ENCODE data around the gene ADORA2A. TPM values are rescaled to one million over a fixed set of nuclear protein-coding genes. Genes with fewer than 3 reads are reported as not detected.
A peak's percentile ranks its signal among the peaks of the same experiment; 100 is the strongest.

ADORA2A gene
- total and polyA plus RNA-seq, 2 donors (not counting 1 experiment from before 2014, with no cell fraction given) = 0.78 to 1.5 TPM

- no peak for TF ChIP-seq EZH2 (IDR thresholded peaks at IDR 0.05; ENCODE audit: low read length, missing control alignments)
- DNase-seq (ENCODE audit: low read depth in 2 of 2) = no peak
- Histone ChIP-seq H2AFZ (ENCODE audit: low read length) (no peak overlapping the region), H4K20me1 (ENCODE audit: control insufficient read depth, extremely low read depth, insufficient read depth, low read length) (no peaks in the 10 kb centered on the region), H3K9ac (ENCODE audit: insufficient read depth, low read length) (no peak overlapping the region), H3K4me3 (replicated peaks in 1 of 4; ENCODE audit: control extremely low read depth in 1 of 4, insufficient read depth in 1 of 4, low read depth in 3 of 4, low read length in 4 of 4) (no peak overlapping the region), H3K27me3 (ENCODE audit: control insufficient read depth, insufficient read depth, low read length) (no peaks in the 10 kb centered on the region), H3K79me2 (ENCODE audit: control insufficient read depth, insufficient read depth, low read length) (no peaks in the 10 kb centered on the region), H3K4me2 (ENCODE audit: extremely low read depth, insufficient read depth, low read length) (no peak overlapping the region), H3K4me1 (ENCODE audit: control insufficient read depth, extremely low read depth, insufficient read depth, low read length) (peaks cover 10% of the 10 kb centered on the region), H3K36me3 (ENCODE audit: control insufficient read depth, insufficient read depth, low read length) (no peaks in the 10 kb centered on the region), H3K27ac (ENCODE audit: insufficient read depth, low read length) (no peak overlapping the region), H3K9me3 (ENCODE audit: control insufficient read depth, insufficient read depth, low read depth, low read length) (no peaks in the 10 kb centered on the region)
Measured at GRCh38 chr22:24473284-24473683, 45.9 kb downstream of the ADORA2A start.

DNA sequence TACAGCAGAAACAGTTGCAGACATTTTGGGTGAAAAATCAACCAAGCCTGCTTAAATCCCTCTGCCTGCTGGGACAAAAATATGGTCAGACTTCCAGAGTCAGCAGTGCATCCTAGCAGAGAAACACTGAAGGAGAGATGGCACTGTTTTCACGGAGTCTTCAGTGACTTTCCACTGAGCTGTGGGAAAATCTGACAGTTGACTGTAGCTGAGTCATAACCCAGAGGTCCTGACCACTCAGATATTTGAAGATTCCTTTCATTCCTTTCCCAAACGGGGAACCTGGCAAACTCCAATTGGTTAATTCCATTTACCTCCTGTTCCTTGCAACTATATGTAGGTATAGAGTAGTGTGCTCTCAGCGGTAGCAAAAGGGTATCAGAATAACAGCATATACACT, 46.8 kb downstream of the ADORA2A start:
- H3K36me3 ChIP-seq (ENCODE audit: control insufficient read depth, insufficient read depth, low read length) = no peaks in the 10 kb centered on the region
- no peaks in the 10 kb centered on the region for H3K9me3 ChIP-seq (ENCODE audit: control insufficient read depth, insufficient read depth, low read depth, low read length)
- H3K79me2 ChIP-seq (ENCODE audit: control insufficient read depth, insufficient read depth, low read length) = no peaks in the 10 kb centered on the region
- H3K27me3 ChIP-seq (ENCODE audit: control insufficient read depth, insufficient read depth, low read length) = no peaks in the 10 kb centered on the region
- peaks cover 10% of the 10 kb centered on the region for H3K4me1 ChIP-seq (ENCODE audit: control insufficient read depth, extremely low read depth, insufficient read depth, low read length)
- H4K20me1 ChIP-seq (ENCODE audit: control insufficient read depth, extremely low read depth, insufficient read depth, low read length) = no peaks in the 10 kb centered on the region
- H3K9ac ChIP-seq (ENCODE audit: insufficient read depth, low read length) = no peak overlapping the region
- no peak overlapping the region for H3K4me3 ChIP-seq (replicated peaks in 1 of 4; ENCODE audit: control extremely low read depth in 1 of 4, insufficient read depth in 1 of 4, low read depth in 3 of 4, low read length in 4 of 4)
- no peak for TF ChIP-seq CTCF (conservative IDR thresholded peaks at IDR 0.05 in 1 of 2, IDR thresholded peaks at IDR 0.05 in 1 of 2; ENCODE audit: low read depth in 1 of 2, low read length in 2 of 2)
- no peak for TF ChIP-seq EZH2 (IDR thresholded peaks at IDR 0.05; ENCODE audit: low read length, missing control alignments)
- H3K27ac ChIP-seq (ENCODE audit: insufficient read depth, low read length) = peak overlapping the region; percentile 42
- peak overlapping the region; percentile 0 for H3K4me2 ChIP-seq (ENCODE audit: extremely low read depth, insufficient read depth, low read length)
- no peak overlapping the region for H2AFZ ChIP-seq (ENCODE audit: low read length)
- DNase-seq (ENCODE audit: low read depth in 2 of 2) = peak; percentile 68 to 96

DNA sequence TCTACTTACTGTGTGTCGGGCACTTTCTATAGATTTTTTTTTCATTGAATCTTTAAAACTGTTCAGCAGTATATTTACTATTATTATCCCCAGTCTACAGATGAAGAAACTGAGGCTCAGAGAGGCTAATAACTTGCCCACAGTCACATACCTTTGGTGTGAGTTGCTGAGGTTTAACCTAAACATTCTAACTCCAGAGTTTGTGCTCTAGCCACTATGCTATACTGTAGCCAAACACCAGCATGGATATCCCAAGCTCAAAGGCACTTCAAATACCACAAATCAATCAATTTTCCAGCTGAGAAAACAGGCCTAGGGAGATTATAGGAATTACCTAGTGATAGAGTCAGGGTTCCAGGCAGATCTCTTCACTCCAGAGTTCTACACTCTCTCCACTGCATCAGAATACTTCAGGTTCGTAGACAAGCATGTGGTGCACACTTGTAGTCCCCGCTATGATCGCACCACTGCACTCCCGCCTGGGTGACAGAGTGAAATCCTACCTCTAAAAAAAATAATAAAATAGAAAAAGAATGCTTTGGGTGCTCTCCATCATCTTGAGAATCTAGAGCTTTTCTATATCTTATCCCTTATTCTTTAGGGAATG, 47.4 kb downstream of the ADORA2A start:
- Histone ChIP-seq H3K4me2 (ENCODE audit: extremely low read depth, insufficient read depth, low read length) (no peak overlapping the region), H2AFZ (ENCODE audit: low read length) (no peak overlapping the region), H3K9ac (ENCODE audit: insufficient read depth, low read length) (no peak overlapping the region), H4K20me1 (ENCODE audit: control insufficient read depth, extremely low read depth, insufficient read depth, low read length) (no peaks in the 10 kb centered on the region), H3K36me3 (ENCODE audit: control insufficient read depth, insufficient read depth, low read length) (no peaks in the 10 kb centered on the region), H3K27me3 (ENCODE audit: control insufficient read depth, insufficient read depth, low read length) (no peaks in the 10 kb centered on the region), H3K4me1 (ENCODE audit: control insufficient read depth, extremely low read depth, insufficient read depth, low read length) (peaks cover 10% of the 10 kb centered on the region), H3K79me2 (ENCODE audit: control insufficient read depth, insufficient read depth, low read length) (no peaks in the 10 kb centered on the region), H3K9me3 (ENCODE audit: control insufficient read depth, insufficient read depth, low read depth, low read length) (no peaks in the 10 kb centered on the region), H3K4me3 (replicated peaks in 1 of 4; ENCODE audit: control extremely low read depth in 1 of 4, insufficient read depth in 1 of 4, low read depth in 3 of 4, low read length in 4 of 4) (no peak overlapping the region), H3K27ac (ENCODE audit: insufficient read depth, low read length) (peak overlapping the region; percentile 42)
- peak; percentile 27 to 87 for DNase-seq (ENCODE audit: low read depth in 2 of 2)
- TF ChIP-seq CTCF (conservative IDR thresholded peaks at IDR 0.05 in 1 of 2, IDR thresholded peaks at IDR 0.05 in 1 of 2; ENCODE audit: low read depth in 1 of 2, low read length in 2 of 2) (no peak), EZH2 (IDR thresholded peaks at IDR 0.05; ENCODE audit: low read length, missing control alignments) (no peak)

Data from fibroblast of lung (primary cell).